Cerebellar nuclear complex (tissue), 1 donor: ENCODE measurements around the gene PLGRKT.
"Not testable (repeated sequence)": the region's sequence is repeated elsewhere in the genome, so short reads cannot be mapped to it uniquely, and the experiment has no call there.

ENCODE experiments used
- DNase-seq, 2 experiments: peaks; one replicate each; lab custom pipeline; 2025; lab: John Stamatoyannopoulos, UW

PLGRKT gene

GRCh38 chr9:5375790-5376477 lies 61.8 kb downstream of the PLGRKT start:
- no peak for DNase-seq

- DNase-seq = no peak
Observed at GRCh38 chr9:5375091-5375490, 62.6 kb downstream of the PLGRKT start.

- no peak for DNase-seq
Observed at GRCh38 chr9:5364294-5365024, 73.3 kb downstream of the PLGRKT start.

GRCh38 chr9:5361326-5362010 lies 76.3 kb downstream of the PLGRKT start:
- no peak for DNase-seq

GRCh38 chr9:5360341-5360740 lies 77.4 kb downstream of the PLGRKT start:
- DNase-seq = no peak

DNA sequence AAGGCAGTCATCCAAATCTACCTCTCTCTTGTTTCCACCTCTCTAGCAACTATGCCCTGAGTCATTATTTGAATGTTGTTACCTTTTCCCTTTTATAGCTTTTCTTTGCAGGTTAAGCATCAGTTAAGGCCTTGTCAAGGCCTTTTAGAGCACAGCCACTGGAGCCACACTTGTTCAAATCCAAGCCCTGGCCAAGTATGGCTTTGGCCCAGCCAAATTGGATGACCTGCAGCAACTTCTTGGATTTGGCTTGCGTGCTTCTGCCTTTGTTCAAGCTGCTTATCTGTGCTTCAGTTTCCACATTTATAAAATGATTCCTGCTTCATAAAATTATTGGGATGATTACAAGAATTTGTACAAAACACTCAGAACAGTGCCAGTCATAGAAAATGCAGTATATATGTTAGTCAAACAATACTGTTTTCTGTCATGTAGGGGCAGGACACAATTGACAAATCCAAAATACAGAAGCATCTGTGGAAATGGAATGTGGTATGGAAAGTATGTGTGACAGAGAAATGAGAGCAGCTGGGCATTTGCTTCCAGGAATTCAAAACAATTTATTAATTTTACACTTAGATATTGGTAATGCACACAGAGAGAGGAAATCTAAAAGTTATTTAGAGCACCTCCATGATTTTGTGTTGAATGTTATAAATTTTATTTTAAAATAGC lies 80.2 kb downstream of the PLGRKT start:
- DNase-seq = no peak

GRCh38 chr9:5355817-5356216 lies 81.9 kb downstream of the PLGRKT start:
- no peak for DNase-seq

GRCh38 chr9:5355226-5355625 lies 82.5 kb downstream of the PLGRKT start:
- no peak for DNase-seq

DNA sequence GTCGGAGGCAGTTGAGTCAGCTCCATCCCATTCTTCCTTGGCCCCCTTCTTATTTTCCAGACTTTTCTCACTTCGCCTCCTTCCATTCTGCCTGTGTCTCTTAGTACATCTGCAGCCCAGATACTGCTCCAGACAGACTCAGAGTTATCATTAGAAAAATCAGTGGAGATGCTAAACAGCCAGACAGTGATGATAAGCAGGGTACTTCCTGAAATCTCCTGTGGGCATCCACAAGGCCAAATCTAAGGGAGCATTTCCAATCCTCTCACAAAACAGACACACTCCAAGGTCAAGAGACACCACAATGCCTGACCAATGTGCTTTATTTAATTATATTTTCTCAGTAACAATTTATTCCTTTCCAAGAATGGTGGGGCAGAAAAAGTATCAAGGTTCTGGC lies 83.5 kb downstream of the PLGRKT start:
- DNase-seq = no peak

- no peak for DNase-seq
Observed at GRCh38 chr9:5352637-5353248, 85.0 kb downstream of the PLGRKT start.

DNA sequence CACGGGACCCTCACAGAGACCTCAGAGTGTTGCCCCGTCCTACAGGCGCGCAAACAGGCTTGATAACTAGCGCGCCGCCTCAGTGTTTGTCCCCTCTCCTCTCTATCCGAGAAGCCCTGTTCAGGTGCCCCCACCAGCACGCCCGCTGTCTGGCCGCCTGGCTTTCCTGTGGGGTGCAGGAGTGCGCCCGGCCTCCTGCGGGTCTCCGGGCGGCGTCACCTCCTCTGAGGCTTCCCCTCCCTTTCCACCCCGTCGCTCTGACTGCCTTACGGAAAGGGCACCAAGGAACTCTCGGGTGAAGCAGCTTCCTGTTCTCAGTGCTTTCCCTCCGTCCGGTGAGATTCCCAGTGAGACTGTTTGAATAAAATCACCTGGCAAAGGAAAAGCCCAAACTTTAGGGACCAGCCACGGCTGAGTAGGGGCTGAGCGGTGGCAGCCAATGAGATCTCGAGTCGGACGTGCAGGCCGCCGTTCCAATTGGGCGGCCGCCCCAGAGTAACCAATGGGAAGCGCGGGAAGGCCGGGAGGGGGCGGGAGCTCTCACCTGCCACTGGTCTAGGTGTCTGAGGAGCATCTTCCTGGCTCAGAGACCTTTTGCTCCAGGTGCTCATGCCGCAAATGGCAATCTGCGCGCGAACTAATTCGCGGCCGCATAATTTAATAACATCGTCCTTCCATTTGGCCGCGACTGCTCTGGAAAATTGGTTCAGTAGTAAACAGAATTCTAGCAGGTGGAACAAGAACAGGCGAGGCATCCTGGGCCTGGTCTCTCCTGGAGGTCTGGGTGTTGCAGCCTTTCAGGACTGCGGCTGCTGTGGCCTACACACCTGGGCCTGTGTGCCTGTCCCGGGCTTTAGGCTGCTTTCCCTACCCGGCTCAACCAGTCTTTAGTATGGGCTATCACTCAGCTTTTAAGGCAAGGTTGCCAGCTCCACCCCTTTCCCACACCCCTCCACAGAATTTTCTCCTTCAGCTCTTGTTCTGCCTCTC lies 98.4 kb downstream of the PLGRKT start, which contains the start of gene RLN1:
Gene RLN1, minus strand, starts transcription at position 885 of the 990 bp plus-strand sequence. Its CDS starts 130 bp downstream, at position 755.
- not testable (repeated sequence) for DNase-seq

- no peak for DNase-seq
Observed at GRCh38 chr9:5336688-5337087, 101.0 kb downstream of the PLGRKT start.

DNA sequence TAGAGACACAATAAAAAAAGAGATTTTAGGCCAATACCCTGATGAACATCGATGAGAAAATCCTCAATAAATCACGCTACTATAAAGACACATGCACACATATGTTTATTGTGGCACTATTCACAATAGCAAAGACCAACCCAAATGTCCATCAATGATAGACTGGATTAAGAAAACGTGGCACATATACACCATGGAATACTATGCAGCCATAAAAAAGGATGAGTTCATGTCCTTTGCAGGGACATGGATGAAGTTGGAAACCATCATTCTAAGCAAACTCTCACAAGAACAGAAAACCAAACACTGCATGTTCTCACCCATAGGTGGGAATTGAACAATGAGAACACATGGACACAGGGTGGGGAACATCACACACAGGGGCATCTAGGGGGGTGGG lies 106.4 kb downstream of the PLGRKT start:
- DNase-seq = not testable (repeated sequence)

DNA sequence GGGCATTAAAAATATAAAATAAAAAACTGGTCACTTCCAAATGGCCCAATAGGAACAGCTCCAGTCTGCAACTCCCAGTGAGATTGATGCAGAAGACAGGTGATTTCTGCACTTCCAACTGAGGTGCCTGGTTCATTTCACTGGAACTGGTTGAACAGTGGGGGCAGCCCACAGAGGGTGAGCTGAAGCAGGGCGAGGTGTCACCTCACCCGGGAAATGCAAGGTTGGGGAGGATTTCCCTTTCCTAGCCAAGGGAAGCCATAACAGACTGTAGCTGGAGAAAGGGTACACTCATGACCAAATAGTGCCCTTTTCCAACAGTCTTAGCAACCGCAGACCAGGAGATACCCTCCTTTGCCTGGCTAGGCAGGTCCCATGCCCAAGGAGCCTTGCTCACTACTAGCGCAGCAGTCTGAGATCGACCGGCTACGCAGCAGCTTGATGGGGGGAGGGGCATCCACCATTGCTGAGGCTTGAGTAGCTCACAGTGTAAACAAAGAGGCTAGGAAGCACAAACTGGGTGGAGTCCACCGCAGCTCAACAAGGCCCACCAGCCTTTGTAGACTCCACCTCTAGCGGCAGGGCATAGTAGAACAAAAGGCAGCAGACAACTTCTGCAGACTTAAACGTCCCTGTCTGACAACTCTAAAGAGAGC lies 110.7 kb downstream of the PLGRKT start:
- DNase-seq = no peak

GRCh38 chr9:5326187-5326586 lies 111.5 kb downstream of the PLGRKT start:
- DNase-seq = no peak

- DNase-seq = not testable (repeated sequence)
Observed at GRCh38 chr9:5321601-5322000, 116.1 kb downstream of the PLGRKT start.

GRCh38 chr9:5321058-5321457 lies 116.7 kb downstream of the PLGRKT start:
- DNase-seq = no peak

DNA sequence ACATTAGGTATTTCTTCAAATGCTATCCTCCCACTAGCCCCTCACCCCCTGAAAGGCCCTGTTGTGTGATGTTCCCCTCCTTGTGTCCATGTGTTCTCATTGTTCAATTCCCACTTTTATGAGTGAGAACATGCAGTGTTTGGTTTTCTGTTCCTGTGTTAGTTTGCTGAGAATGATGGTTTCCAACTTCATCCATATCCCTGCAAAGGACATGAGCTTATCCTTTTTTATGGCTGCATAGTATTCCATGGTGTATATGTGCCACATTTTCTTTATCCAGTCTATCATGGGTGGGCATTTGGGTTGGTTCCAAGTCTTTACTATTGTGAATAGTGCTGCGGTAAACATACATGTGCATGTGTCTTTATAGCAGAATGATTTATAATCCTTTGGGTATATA lies 121.3 kb downstream of the PLGRKT start:
- not testable (repeated sequence) for DNase-seq

DNA sequence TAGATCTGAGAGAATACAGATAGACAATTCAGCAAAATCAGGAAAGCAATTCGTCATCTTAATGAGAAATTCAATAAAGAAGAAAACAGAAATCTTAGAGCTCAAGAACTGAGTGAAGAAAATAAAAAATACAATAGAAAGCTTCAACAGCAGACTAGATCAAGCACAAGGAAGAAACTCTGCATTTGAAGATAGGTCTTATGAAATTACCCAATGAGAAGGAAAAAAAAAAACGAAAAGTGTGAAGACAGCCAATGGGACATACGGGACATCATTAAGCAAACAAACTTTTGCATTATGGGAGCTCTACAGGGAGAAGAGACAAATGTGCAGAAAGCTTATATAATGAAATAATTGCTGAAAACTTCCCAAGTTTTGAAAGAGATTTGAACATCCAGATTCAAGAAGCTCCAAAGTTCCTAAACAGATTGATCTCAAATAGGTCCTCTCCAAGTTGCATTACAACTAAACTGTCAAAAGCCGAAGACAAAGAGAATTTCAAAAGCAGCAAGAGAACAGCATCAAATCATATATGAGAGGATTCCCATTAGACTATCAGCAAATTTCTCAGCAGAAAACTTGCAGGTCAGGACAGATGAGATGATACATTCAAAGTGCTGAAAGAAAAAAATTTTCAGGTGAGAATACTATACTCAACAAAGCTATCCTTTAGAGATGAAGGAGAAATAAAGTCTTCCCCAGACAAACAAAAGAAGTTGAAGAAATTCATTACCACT lies 122.4 kb downstream of the PLGRKT start:
- no peak for DNase-seq
